Fibroblast of pulmonary artery (primary cell): ENCODE measurements around the gene PPP1R1B.

ENCODE experiments used
- DNase-seq: peaks from one replicate; pipeline ENCODE4 v3.0.0-alpha.2; 2010; ENCODE audit warnings: low read depth
- H3K4me3 ChIP-seq: replicated peaks from 2 replicates; pipeline ENCODE4 v1.5.1; 2011; ENCODE audit warnings: low read depth, mild to moderate bottlenecking, control low read depth, low read length, moderate library complexity
- CTCF ChIP-seq: IDR thresholded peaks from 2 replicates; pipeline ENCODE4 v1.5.1; 2011; ENCODE audit warnings: mild to moderate bottlenecking, control low read depth, low read length, inconsistent platforms; ENCODE audit errors: missing control alignments

Gene PPP1R1B

GRCh38 chr17:39636587-39636926, 9.8 kb downstream of the PPP1R1B start:
- H3K4me3 ChIP-seq = peak overlapping the region; percentile 97
- TF ChIP-seq CTCF = no peak
- no peak for DNase-seq

GRCh38 chr17:39636927-39637736, 10.4 kb downstream of the PPP1R1B start, which contains the start of gene STARD3:
Gene STARD3, plus strand, starts transcription at chr17:39637144. Its CDS starts 16,388 bp downstream, at chr17:39653532.
- H3K4me3 ChIP-seq = peak within 1 kb of the TSS; percentile 97
- peak; percentile 88 for DNase-seq
- no peak for TF ChIP-seq CTCF

- TF ChIP-seq CTCF = no peak
- DNase-seq = no peak
- peak overlapping the region; percentile 97 for H3K4me3 ChIP-seq
These were observed 11.6 kb downstream of the PPP1R1B start for GRCh38 chr17:39638317-39638716.

- no peak for TF ChIP-seq CTCF
- no peak overlapping the region for H3K4me3 ChIP-seq
These were observed 12.3 kb downstream of the PPP1R1B start for GRCh38 chr17:39639043-39639442.

GRCh38 chr17:39639566-39640458, 13.1 kb downstream of the PPP1R1B start:
- TF ChIP-seq CTCF = no peak
- H3K4me3 ChIP-seq = no peak overlapping the region
- no peak for DNase-seq

More at GRCh38 chr17:39639043-39639442, 12.3 kb downstream of the PPP1R1B start:
- DNase-seq = no peak

- H3K4me3 ChIP-seq = no peak overlapping the region
- no peak for DNase-seq
- no peak for TF ChIP-seq CTCF
These were observed 13.9 kb downstream of the PPP1R1B start for GRCh38 chr17:39640591-39641031.
